ENCODE data around the gene NOG.

- TF ChIP-seq CTCF (IDR thresholded peaks at IDR 0.05) (no peak), POLR2AphosphoS5 (IDR thresholded peaks at IDR 0.05; ENCODE audit: low read depth, low read length) (no peak), REST (IDR thresholded peaks at IDR 0.05; ENCODE audit: insufficient read depth in 1 of 2, low read depth in 2 of 2, low read length in 1 of 2) (no peak)
Observed at GRCh38 chr17:56636265-56636664, 42.8 kb downstream of the NOG start.

Data from Panc1 (cell line).